ENCODE measurements around the gene ZRANB2. TPM values are rescaled to one million over a fixed set of nuclear protein-coding genes. Genes with fewer than 3 reads are reported as not detected.

Gene ZRANB2
- total RNA-seq, 1 experiment from 2014 or later, result 49.4 TPM

- DNase-seq (ENCODE audit: extremely low read depth, low read depth), result no peak
Observed at GRCh38 chr1:71031426-71031825, 49.4 kb downstream of the ZRANB2 start.

DNA sequence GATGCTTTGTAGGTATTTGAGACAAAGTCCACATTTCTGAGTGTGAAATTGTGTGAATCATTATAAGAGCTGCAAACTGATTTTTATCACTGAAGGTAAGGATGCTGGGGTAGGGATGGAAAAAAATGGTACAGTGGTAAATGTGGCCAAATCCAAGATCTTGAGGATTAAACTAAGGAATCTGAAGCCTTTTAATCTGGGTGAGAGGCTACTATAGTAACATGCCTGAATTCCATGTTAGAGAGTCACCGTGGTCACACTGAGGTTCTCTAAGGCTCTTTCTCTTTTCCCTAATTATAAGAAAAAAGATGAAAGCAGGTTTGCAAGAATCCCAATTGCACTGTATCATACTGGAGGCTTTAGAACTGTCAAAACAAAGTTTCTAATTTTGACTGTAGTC is 50.8 kb downstream of the ZRANB2 start:
- DNase-seq (ENCODE audit: extremely low read depth, low read depth), result no peak

DNA sequence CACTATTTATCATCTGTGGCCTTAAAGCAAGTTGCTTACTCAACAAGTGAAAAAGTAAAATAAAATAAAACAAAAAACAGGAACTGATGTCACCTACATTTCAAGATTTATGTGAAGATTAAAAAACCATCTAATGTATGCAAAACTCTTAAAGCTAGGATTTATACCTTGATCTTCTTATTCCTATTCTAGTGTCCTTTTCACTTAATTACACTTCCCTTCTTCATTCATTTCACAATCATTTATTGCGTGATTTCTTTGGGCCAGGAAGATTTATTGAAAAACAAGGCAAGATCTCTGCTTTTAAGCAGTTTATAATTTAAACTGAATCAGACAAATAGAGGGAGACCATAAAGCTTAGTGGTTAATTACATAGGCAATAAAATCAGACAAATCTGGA is 51.9 kb downstream of the ZRANB2 start:
- DNase-seq (ENCODE audit: extremely low read depth, low read depth), result no peak

DNA sequence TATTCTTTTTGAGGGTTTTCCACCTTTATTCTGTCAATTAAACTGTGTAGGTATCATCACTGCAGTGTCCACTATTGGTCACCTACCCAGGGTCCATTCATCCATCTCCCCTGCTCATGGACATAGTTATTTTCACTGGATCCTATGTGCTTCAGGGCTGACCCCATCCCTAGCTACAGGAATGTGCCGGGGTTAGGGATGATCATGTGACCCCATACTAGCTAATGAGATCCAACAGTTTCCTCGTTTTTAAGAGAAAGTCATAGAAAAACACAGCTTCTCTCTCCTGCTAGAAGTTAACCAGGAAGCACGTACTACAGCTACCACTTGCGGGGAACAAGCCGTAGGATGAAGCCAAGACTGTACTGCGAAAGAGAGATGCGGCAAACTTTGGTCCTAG is 52.8 kb downstream of the ZRANB2 start:
- no peak for DNase-seq (ENCODE audit: extremely low read depth, low read depth)

DNA sequence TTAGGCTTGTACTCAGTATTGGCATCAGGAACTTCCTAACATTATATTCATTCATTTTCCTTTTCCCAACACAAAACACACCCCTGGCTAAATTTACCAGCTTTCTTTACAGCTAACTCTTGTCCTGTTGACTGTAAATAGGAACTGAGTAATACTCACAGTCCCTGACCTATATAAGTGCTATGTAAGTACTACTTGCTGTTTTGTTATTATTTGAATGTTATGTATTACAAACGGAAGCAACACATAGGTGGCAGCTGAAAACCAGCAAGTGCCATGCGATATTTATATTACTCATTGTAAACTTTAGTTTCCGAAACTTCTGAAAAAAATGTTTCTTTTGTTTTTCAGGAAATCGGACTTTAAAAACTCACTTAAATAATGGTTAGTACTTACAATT is 54.7 kb downstream of the ZRANB2 start:
- peak; percentile 17 for DNase-seq (ENCODE audit: extremely low read depth, low read depth)

DNA sequence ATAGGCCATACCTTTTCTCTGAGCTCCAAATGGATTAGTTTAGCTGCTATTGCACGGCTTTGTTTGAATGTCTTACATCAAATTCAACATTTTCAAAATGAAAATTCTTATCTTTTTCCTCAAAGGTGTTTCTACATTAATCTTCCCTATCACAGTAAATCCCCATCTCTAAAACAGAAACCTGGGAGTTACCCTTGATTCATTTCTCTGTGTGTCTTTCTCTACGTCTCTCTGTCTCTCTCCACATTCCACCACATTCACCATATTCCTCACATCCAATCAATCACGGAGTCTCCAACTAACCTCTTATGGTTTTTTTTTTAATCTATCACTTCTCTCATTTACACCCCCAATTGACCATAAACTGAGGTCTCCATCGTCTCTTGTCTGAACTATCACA is 57.3 kb downstream of the ZRANB2 start:
- DNase-seq (ENCODE audit: extremely low read depth, low read depth), result no peak

GRCh38 chr1:71019233-71019969 is 61.4 kb downstream of the ZRANB2 start:
- no peak for DNase-seq (ENCODE audit: extremely low read depth, low read depth)

GRCh38 chr1:71018791-71019190 is 62.0 kb downstream of the ZRANB2 start:
- no peak for DNase-seq (ENCODE audit: extremely low read depth, low read depth)

GRCh38 chr1:71015745-71016144 is 65.1 kb downstream of the ZRANB2 start:
- no peak for DNase-seq (ENCODE audit: extremely low read depth, low read depth)

- no peak for DNase-seq (ENCODE audit: extremely low read depth, low read depth)
Observed at GRCh38 chr1:71014178-71014579, 66.7 kb downstream of the ZRANB2 start.

Small RNAs within 50 kb of the gene (small RNA-seq; reads per million reads assigned to genes)
- gene MIR186, result 67.0 to 1,914 reads per million in 2 experiments

Other genes starting within 250 kb of the ZRANB2 start
- 0.09 and 0.15 TPM in 2 replicates for gene PTGER3, start 33.2 kb downstream of the ZRANB2 start, total RNA-seq (2014; rRNA removed; shearing (Covaris generic))